EL (cell line): ENCODE measurements around the gene COL25A1.

Experiments
- DNase-seq: peaks from one replicate; pipeline ENCODE4 v3.0.0-alpha.2; 2016

COL25A1 gene

DNA sequence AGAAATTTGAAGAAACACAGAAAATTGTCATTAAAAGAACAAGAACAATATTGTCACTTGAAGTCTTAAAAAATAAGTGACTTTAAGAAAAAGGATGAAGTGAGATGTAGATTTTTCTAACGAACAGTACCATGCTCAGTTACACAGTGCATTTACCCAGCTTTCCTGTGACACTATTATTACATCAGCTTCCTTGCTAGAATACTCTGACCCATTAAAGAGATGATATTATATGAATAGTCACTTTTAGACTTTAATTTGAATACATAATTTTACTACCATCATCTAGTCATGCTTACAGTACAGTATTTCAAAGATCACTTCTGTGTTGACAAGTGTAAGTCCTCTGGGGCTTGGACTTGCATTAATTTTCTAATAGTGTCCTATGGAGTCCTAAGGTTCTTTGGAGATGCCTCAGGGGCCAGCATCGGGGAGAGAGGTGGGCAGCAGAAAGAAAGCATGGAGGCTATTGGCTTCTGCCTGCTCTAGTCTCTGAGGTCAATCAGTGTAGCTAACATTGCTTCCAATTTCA is 10.7 kb downstream of the COL25A1 start:
- no peak for DNase-seq

DNA sequence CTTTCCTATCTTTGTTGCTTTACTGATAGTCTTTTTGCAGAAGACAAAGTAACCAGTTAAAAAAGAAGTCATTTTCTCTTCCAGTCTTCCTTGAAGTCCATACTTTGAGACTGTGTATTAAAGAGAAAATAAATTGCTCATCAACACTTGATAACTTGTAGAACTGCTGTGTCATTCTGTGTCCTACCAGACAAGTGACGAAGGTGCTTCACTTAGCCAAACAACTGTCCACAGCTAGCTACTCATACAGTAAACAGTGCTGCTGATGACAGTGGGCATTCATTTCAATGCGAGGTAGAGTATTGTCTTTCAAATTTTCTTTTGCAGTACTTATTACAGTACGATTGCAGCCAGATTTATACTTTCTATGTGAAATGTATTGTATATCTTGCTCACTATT is 11.5 kb downstream of the COL25A1 start:
- DNase-seq, result no peak

DNA sequence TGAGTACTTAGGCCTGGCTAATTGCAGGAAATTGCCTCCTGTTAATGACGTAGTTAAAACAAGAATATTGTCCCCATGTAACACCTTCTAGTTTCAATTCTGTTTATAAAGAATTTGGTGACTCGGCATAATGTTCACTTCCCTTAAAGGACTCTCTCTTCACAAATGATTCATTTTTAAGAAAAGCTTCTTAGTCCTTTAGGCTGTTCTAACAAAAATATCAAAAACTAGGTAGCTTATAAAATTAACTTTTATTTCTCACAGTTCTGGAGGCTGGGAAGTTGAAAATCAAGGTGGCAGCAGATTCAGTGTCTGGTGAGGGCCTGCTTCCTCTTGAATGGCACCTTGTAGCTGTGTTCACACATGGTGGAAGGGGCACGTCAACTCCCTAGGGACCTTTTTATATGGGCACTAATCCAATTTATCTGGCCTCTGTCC is 23.8 kb downstream of the COL25A1 start:
- DNase-seq, result no peak

DNA sequence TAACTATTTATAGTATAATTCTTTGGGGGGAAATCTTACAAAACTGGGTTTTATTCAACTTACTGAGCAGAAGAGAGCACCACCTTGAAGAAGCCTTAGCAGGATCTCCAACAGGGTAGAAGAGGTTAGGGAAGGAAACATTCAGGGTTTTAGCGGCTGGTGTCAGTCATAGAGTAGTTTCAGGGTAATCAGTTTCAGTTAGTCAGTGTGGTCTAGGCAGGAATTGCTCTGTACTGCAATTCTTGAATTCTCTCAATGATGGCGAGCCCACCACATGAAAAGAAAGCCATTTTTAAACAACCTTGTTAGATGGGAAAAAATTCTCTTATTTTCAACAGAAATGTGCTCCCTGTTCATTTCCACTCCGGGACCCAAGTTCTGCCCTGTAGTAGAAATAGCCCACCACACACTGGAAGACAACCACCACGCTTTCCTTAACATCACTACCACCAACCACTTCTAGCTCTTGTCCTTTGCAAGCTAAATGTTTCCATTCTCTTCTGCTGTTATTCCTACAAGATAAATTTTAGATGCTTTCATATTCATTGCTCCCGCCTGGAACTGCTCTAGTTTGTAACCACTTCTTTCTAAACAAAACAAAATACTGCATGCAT is 25.9 kb downstream of the COL25A1 start:
- DNase-seq, result no peak

DNA sequence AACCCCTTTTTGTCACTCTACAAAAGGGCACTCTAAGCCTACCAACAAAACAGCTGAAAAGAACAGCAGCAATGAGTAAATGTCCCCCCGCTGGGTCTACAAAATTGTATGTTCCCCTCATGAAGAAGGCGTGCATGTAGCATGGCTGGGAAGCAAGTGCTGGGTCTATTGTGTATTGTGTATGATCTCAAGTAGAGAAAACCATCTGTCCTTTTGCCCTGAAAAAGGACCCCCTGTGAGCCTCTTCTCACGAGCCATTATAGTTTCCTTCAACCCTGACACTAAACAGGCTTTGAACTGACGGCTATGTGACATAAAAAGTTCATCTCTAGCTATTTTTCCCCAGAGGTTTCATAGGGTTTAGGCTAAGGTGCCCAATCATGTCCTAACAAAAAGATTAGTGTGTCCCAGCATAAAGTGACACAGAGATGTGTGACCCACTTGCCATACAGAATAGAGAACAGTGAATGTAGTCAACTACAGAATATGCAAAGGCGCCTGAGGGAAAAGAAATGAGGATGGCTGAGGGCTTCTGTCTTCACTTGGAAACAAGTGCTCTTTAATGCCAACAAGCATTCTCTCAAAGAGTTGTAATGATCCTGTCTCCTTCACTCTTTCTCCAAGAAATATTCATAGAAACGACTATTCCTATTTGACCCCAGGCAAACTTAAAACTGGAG is 27.3 kb downstream of the COL25A1 start:
- no peak for DNase-seq

DNA sequence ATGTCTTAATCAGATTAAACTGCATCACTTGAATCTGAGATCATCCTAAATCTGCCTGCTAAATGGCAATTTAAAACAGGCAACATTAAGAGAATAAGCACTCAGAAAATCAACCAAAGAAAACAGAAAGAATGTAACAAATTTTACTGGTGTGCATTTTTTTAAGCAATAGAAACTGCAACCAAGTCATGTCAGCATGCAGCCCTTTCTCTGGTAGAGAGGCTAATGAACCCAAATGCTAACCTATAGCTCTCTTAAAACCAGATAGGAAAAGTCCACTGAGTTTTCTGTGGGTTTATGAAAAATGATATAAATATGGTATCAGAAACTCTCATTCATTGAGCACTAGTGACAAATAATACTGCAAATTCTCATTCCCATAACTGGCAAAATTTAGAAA is 35.6 kb downstream of the COL25A1 start:
- no peak for DNase-seq

DNA sequence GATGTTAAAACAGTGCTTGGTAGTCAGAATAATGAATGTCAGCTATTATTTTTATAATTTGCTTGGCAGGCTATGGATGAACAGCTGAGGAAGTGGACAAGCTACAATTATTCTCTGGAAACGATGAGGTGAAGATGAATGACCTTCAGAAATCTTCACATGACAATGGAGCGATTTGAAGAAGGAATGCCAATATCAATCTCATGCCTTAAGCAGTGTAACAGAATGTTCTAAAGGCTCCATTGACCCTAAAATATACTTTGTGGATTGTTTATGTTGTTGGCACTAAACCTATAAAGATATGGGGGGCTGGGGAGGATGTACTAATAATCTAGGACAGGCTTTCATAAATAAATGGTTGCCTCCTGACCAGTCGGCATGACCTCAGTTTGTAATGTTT is 36.2 kb downstream of the COL25A1 start:
- DNase-seq, result no peak

DNA sequence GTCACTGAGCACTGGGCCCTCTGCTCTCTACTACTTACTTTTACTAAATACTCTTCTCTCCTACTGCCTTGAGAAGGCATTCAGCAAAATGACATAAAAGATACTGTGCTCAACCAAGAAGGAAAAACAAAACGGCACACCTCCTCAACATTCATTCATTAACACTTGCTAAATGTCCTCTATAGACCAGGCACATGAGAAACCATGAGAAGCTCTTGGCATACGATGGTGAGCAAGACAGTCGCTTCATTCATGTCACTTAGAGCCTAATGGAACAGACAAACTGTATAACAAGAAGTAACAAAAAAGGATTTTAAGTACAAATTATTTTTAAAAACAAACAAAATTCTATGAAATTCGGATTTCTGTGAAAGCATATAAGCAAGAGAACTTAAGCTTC is 38.7 kb downstream of the COL25A1 start:
- DNase-seq, result no peak

DNA sequence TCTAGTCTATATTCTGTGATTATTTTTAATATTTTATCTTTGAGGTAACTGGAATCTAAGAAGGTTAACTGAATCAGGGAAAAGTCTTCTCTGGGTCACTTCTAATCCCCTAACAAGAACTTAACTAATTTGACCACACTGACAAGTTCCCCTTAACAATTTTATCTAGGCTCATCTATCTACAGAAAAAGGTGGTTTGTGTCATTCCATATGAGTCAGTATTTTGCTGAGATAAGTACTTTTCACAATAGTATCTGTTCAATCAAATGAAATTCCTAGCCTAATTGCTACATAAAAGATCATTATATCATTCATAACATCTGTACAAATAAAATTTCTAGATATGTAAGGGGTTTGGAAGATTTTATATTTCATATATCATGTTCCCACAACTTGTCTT is 45.6 kb downstream of the COL25A1 start:
- DNase-seq, result no peak

DNA sequence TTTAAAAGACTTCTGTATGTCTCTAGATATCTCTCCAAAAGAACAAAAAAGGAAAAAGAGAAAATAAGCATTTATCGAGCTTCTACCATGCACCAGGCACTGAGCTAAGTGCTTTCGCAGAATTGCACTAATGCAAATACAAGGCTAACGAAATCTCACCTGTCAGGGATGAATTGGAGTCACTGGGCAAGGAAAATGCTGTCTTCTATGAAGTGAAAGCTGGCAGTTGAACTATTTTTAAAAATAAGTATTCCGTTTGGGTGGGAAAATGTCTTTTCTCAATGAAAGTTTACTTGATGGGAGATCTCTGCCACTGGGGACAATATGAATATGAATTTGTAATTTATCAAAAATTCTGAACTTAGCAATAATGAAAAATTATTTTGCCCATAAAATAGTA is 47.6 kb downstream of the COL25A1 start:
- DNase-seq, result no peak

DNA sequence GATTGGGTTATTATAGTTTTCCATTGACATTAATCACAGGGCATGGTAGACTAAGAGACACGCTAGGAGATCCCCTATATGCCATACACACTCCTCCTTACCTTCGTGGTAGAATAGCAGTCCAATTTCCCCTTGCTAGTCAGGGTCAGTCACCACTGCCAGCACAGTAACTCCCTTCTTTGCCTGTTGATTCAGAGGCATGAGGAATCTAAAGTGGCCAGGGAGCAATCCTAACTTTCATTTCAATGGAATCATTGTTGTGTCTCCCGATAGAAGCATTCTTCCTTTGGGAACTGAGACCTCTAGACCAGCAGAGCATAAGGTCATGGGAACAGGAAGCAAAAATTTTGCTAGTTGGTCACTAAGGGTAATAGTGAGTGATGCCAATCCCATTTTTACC is 51.1 kb downstream of the COL25A1 start:
- DNase-seq, result no peak

DNA sequence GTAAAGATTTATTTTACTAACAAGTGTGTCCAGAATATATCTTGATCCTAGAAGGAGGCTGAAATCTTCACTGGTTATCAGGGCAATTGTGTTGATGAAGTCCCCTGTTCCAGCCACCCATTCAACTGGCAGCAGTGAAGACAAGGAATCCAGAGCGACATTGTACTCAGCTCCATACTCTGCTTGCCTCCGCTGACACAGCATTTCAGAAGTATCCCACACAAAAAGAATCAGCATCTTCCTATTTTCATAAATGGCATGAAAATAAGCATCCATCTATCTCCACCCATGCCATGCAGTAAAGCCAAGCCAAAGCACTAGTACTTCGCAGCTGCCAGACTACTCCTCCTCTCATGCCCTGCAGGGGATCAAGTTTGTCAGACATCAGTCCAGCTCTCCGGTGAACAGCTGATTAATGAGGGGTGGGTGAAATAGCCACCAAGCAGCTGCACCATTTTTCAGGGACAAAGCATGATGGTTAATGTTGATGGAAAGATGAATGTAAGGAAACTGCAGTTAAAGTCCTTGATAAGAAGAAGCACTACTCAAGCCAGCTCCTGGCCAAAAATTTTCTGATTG is 54.0 kb downstream of the COL25A1 start:
- no peak for DNase-seq

DNA sequence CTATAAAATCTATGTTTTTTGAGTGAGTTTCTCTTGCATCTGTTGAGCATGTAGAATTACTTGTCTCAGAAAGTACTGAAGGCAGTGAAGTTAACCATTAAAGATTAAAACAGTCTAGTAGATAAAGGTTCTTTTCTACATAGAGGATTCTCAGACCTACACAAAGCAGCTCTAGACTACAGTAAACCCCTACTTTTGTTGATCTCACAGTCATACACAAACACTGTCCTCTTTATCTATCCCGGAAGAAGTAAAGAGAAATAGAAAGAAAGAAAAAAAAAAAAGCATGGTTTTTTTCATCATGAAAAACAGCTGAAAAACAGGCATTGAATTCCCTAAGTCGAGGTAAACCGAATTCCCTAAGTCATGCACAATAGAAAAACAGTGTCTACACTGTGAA is 58.6 kb downstream of the COL25A1 start:
- no peak for DNase-seq

DNA sequence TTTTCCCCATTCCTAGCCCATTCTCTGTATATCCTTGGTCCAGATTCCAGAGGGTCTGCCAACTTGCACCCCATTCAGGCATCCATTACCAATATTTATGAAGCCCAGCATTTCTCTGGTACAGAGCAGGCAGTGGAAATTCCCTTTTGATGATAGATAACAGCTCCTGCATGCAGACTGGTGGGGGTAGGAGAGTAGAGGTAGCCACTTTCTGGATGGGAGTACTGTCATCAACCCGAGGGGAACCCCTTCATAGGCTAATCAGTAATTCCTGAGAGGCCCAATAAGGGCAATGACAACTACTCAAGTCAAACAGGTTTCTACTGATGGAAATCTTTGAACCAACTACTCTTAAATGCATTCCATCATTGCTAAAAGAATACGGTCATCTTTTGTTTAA is 63.7 kb downstream of the COL25A1 start:
- no peak for DNase-seq

DNA sequence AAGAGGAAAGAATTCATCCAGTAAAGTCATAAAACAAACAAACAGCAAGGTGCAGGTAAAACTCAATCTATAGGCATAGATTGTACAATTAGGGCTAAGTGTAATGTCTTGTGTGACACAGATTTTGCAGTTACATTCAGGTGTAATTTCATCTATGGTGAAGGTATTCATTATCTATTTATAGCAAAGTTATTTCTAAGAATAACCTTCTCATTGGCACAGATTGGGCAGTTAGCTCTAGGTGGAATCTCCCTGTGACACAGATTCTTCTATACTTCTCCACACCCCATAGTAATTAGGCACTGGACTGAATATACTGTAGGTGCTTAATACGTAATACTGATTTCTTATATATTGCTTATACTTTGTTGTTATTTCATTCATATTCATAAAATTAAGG is 66.8 kb downstream of the COL25A1 start:
- DNase-seq, result no peak

DNA sequence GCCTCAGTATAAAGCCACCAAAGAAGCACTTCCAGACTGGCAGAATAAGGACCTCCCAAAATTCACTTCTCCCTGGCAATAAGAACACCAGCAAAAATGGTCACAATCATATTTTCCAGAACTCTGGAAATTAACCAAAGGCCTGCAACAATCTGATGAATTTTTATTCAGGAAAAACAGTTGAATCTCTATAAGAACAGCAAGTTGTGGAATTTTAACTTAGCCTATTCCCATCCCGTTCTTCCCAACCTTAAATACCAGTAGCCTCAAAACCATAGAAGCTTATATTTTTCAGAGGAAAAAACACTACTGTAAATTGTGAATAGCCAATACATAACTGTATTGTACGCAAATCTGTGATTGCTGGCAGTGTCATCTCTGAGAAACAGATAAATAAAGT is 67.9 kb downstream of the COL25A1 start:
- no peak for DNase-seq

DNA sequence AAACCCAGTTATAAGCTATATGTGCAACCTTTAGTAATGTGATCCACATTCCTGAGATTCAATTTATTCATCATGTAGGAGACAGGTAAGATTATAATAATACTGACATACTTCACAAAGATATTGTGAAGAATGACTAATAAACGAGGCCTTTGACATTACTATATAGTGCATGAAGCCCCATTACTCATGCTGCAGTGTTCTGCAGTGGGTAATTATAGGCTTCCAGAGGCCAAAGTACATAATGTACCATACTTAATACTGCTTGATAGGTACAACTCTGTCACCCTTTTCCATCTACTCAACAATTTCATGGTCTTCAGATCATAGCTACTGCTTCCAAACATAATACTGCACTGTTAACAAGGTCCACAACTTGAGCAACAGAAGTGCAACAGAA is 68.9 kb downstream of the COL25A1 start:
- no peak for DNase-seq

DNA sequence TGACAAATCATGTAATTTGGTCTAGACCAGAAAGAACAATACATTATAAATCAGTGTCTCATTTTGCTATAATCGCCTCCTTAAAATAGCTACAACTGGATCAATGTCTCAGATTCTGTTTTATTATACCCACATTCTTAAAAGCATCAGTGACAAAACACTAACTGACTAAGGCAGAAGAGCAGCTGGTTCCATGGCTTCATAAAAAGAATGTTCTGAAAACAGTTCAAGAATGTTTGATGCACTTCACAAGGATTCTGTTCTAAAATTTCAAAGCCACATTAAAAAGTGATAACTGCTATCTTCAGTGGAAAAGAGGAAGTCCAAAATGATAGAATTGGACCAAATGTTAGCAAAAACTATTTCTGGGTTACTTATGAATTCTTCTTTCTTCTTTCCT is 69.8 kb downstream of the COL25A1 start:
- DNase-seq, result no peak

DNA sequence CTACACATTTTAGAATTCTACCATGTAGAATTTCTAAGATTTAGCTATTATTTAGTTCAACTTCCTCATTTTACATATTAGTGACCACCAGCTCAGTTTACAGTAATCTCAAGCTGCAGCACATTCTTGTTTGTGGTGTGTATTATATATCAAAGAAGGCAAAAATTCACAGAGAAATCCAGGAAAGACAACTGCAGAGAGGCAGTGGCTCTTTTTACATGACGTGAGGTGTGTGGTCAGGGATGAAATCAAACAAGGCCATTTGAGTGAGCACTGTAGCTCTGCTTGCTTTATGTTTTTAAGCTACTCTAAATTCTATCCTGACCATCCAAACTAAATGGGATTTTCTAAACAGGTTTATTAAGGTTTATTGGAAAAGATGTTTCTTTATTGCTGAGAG is 71.1 kb downstream of the COL25A1 start:
- DNase-seq, result no peak

DNA sequence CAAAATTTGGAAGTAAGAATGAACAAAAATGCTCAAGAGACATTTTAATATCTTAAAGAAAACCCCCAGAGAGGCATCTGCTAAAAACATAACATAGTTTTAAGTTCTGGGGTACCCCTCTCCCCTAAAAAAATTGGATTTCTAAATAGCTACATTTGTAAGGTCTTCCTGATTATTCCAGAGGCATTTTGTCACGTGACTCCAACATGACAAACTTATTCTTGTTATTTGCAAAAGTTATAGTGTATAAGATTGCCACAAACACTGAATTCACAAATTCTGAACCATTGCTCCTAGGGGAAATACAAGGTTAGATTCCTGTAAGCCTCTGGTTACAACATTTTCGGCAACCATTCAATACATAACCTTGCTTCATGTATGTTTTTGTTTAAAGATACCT is 73.4 kb downstream of the COL25A1 start:
- DNase-seq, result no peak

DNA sequence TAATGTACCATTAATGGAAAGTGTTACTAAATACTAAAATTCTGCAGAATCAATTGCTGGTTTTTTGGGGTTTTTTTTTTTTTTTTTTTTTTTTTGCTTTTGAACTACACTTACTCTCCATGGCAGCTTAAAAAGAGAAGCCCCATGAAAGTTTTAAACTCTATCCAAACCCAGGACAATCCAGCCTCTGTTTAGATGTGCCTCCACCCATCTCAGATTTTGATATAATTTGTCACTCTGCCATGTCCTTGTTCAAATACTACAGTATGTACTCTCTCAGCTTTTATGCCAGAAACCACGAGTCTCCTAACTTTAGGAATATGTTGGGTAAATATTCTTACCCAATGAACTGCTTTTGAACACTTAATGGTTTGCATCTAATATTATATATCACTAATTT is 84.2 kb downstream of the COL25A1 start:
- DNase-seq, result no peak

DNA sequence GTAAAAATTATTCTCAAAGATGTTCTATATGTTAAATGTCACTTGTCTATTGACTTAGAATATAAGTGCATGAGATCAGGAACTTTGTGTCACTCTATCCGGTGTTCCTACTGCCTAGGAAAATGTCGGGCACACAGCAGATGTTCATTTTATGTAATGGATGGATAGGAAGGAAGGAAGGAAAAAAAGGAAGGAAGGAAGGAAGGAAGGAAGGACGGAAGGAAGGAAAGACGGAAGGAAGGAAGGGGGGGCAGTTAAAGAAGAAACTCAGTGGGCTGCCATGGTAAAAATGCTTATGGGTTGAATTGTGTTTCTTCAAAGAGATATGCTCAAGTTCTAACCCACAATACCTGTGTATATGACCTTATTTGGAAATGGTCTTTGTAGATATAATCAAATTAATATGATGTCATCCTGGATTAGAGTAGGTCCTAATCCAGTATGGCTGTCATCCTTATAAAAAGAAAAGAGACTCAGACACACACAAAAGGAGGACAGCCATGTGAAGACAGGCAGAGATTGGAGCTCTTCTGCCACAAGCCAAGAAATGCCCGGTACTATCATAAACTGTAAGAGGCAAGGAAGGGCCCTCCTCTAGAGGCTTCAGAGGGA is 86.3 kb downstream of the COL25A1 start:
- no peak for DNase-seq

DNA sequence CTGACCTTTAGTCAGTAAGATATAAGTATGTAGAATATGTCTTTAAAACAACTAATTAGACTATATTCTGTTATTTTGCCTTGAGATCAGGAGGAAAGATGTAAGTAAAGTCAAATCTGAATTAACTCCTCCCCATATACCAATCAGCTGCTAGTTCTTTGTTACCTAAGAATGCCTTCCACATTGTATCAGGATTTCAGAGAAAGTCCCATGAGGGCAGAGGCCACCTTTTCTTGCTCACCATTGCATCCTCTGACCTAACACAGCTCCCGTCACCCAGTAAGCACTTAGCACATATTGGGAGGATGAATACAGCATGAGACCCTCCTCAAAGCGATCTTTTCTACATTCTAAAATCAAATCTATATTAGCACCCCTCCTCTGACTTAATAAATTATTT is 87.0 kb downstream of the COL25A1 start:
- DNase-seq, result no peak
